Stimulated activated CD4-positive, alpha-beta T cell treated with anti-CD3 and anti-CD28 coated beads, Interleukin-12 subunit alpha, Interleukin-12 subunit beta, amount 100 ng/mL, for 48 hours (primary cell): Measurements from ENCODE around the gene IL2RG.

Experiments used
- DNase-seq, 3 donors: peaks; one replicate each; pipeline ENCODE4 v3.0.0-alpha.2; 2020; ENCODE audit warnings: low read depth in 2 of 3, low spot score in 1 of 3

IL2RG gene

GRCh38 chrX:71109051-71109450 lies 2.3 kb downstream of the IL2RG start:
- no peak for DNase-seq

- DNase-seq = no peak
These were observed 3.5 kb downstream of the IL2RG start for GRCh38 chrX:71107762-71108360.

GRCh38 chrX:71107245-71107644 lies 4.1 kb downstream of the IL2RG start:
- DNase-seq = no peak

- DNase-seq = no peak
These were observed 5.0 kb downstream of the IL2RG start, which contains the start of gene CXorf65 for GRCh38 chrX:71106427-71106826. CXorf65 (minus strand) TSS chrX:71106740; CDS start chrX:71106556, 184 bp downstream.

- no peak for DNase-seq
These were observed 5.7 kb downstream of the IL2RG start for GRCh38 chrX:71105628-71106027.

- DNase-seq = peak in 1 of 3 donors; percentile 51
These were observed 8.0 kb downstream of the IL2RG start for GRCh38 chrX:71103110-71103983.

- no peak for DNase-seq
These were observed 9.1 kb downstream of the IL2RG start for GRCh38 chrX:71102292-71102691.

GRCh38 chrX:71100581-71101505 lies 10.5 kb downstream of the IL2RG start:
- DNase-seq = no peak

GRCh38 chrX:71099736-71100135 lies 11.6 kb downstream of the IL2RG start:
- no peak for DNase-seq

GRCh38 chrX:71098951-71099506 lies 12.3 kb downstream of the IL2RG start:
- no peak for DNase-seq

GRCh38 chrX:71098302-71098701 lies 13.1 kb downstream of the IL2RG start:
- DNase-seq = peak in 2 of 3 donors; percentile 57 to 69

GRCh38 chrX:71096760-71097032 lies 14.7 kb downstream of the IL2RG start:
- DNase-seq = no peak

GRCh38 chrX:71095981-71096759 lies 15.2 kb downstream of the IL2RG start:
- DNase-seq = no peak

- DNase-seq = peak; percentile 76 to 81 (median 77)
These were observed 15.8 kb downstream of the IL2RG start, which contains the start of gene FOXO4 for GRCh38 chrX:71095555-71095980. FOXO4 (plus strand) TSS chrX:71095851; CDS start chrX:71096529, 678 bp downstream.

- DNase-seq = no peak
These were observed 16.3 kb downstream of the IL2RG start for GRCh38 chrX:71095033-71095432.

GRCh38 chrX:71091263-71091662 lies 20.1 kb downstream of the IL2RG start:
- DNase-seq = no peak

- DNase-seq = no peak
These were observed 25.5 kb downstream of the IL2RG start for GRCh38 chrX:71085900-71086299.

GRCh38 chrX:71082822-71083221 lies 28.6 kb downstream of the IL2RG start:
- no peak for DNase-seq

GRCh38 chrX:71082124-71082647 lies 29.2 kb downstream of the IL2RG start:
- no peak for DNase-seq
